ENCODE data around the gene BRD7. TPM values are rescaled to one million over a fixed set of nuclear protein-coding genes. Genes with fewer than 3 reads are reported as not detected.
A peak's percentile ranks its signal among the peaks of the same experiment; 100 is the strongest.

Gene BRD7
- total and polyA plus RNA-seq, 4 donors: 37.7 to 90.2 (median 58.8) TPM

DNA sequence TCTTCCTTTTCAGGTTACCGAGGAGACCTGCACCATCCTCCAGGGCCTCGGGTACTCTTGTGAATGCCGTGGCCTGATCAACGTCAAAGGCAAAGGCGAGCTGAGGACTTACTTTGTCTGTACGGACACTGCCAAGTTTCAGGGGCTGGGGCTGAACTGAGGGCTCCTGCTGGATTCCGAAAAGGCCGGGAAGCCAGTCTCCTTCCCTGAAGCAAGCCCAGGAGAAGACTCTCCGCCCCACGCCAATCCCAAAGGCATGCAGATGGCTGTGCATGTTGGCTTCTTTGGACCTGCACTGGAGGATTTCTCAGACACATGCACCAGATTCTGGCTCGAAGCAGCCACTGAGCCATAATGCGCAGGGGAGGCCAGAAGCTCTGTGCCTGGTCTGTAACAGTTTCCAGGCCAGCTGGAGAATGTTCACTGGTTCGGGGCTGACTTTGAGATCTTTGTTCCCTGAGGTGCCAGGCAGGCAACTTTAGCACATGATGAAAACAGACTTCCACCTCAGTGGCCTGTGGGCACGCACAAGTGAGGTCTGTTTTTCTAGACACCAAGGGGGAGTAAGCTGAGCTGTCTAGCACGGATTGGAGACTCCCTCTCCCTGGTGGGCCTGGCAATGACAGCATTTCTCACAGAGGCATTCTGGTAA lies 53.3 kb downstream of the BRD7 start:
- ATAC-seq (ENCODE audit: low FRiP score) (no peak), DNase-seq (peak; percentile 52 to 64)
- H3K4me1 ChIP-seq (ENCODE audit: control insufficient read depth in 1 of 2, insufficient read depth in 2 of 2, low read length in 2 of 2): no peaks in the 10 kb centered on the region
- intact Hi-C loops (cut with DNase I): no loop called here
- H3K27me3 ChIP-seq (ENCODE audit: control insufficient read depth in 1 of 2, insufficient read depth in 2 of 2, low read length in 1 of 2): no peaks in the 10 kb centered on the region
- 73 to 79% methylated on average over 15 of the region's 15 CpGs for WGBS, 2 donors
- H3K4me3 ChIP-seq (ENCODE audit: low read length in 2 of 2): no peak overlapping the region
- no peaks in the 10 kb centered on the region for H3K9me3 ChIP-seq (ENCODE audit: control insufficient read depth, low read length)
- H3K36me3 ChIP-seq (ENCODE audit: control insufficient read depth in 1 of 2, insufficient read depth in 2 of 2, low read length in 1 of 2): peaks cover 7% of the 10 kb centered on the region in 2 donors
- no peak overlapping the region for H3K27ac ChIP-seq (ENCODE audit: low read depth in 1 of 2, low read length in 2 of 2)

DNA sequence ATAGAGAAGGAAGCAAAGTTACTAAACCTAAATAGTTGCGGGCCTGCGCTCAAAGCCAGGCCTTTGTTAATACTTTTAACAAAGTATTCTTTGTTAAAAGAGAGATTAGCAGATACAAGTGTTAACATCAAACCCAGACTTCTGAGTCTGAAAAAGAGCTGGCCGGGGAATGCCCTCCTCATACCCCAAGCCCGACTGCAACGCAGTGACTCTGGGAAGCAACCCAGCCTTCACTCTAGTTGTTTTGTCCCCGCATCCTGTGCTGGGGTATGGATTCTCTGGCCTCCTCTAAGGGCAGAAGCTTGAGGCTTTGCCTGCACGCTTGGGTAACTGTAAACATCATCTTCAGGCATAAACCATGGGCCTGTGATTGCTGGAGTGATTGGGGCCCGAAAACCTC lies 54.1 kb downstream of the BRD7 start:
- H3K9me3 ChIP-seq (ENCODE audit: control insufficient read depth, low read length): no peaks in the 10 kb centered on the region
- 86 to 90% methylated on average over 8 of the region's 8 CpGs for WGBS, 2 donors
- intact Hi-C loops (cut with DNase I): no loop called here
- H3K27ac ChIP-seq (ENCODE audit: low read depth in 1 of 2, low read length in 2 of 2): no peak overlapping the region
- H3K4me1 ChIP-seq (ENCODE audit: control insufficient read depth in 1 of 2, insufficient read depth in 2 of 2, low read length in 2 of 2): no peaks in the 10 kb centered on the region
- ATAC-seq (ENCODE audit: low FRiP score): no peak
- no peak for DNase-seq
- H3K27me3 ChIP-seq (ENCODE audit: control insufficient read depth in 1 of 2, insufficient read depth in 2 of 2, low read length in 1 of 2): no peaks in the 10 kb centered on the region
- peaks cover 3 to 4% of the 10 kb centered on the region in 2 donors for H3K36me3 ChIP-seq (ENCODE audit: control insufficient read depth in 1 of 2, insufficient read depth in 2 of 2, low read length in 1 of 2)
- H3K4me3 ChIP-seq (ENCODE audit: low read length in 2 of 2): no peak overlapping the region

DNA sequence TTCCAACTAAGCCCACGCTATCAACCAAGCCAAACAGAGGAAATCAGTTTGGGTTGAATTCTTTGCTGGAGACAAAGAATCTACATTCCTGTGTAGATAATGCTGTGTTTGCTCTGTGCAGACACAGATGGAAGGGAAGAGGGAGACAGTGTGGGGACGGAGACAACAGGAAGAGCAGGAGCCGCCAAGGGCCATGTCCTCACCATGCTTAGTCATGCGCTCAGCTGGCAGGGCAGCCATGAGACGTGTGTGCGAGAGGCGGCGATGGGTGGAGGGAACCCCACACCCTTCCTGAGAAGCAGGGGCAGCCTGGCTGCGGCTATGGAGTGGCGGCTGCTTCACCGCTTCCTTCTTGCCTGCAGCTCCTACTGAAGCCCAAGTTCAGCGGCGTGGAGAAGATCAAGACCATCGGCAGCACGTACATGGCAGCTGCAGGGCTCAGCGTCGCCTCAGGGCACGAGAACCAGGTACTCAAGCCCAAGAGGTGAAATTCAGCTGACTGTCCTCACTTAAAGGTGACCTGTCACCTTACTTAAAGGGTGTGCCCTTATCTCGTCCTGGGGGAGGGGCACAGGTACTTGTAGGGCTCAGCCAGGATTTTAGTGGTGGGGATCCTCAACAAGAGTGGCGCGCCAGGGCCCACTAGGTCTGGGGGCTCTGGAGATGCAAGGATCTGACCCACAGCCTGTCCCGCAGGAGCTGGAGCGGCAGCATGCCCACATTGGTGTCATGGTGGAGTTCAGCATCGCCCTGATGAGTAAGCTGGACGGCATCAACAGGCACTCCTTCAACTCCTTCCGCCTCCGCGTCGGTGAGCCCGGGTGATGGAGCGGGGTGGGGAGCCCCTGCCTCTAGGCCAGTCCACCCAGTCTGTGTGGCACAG lies 55.0 kb downstream of the BRD7 start:
- intact Hi-C loops (cut with DNase I): no loop called here
- DNase-seq: peak; percentile 85 to 92
- H3K4me1 ChIP-seq (ENCODE audit: control insufficient read depth in 1 of 2, insufficient read depth in 2 of 2, low read length in 2 of 2): no peaks in the 10 kb centered on the region
- peak; percentile 47 for ATAC-seq (ENCODE audit: low FRiP score)
- no peaks in the 10 kb centered on the region for H3K9me3 ChIP-seq (ENCODE audit: control insufficient read depth, low read length)
- H3K27me3 ChIP-seq (ENCODE audit: control insufficient read depth in 1 of 2, insufficient read depth in 2 of 2, low read length in 1 of 2): no peaks in the 10 kb centered on the region
- 88 to 89% methylated on average over 31 of the region's 31 CpGs for WGBS, 2 donors
- H3K4me3 ChIP-seq (ENCODE audit: low read length in 2 of 2): no peak overlapping the region
- no peak overlapping the region for H3K27ac ChIP-seq (ENCODE audit: low read depth in 1 of 2, low read length in 2 of 2)
- H3K36me3 ChIP-seq (ENCODE audit: control insufficient read depth in 1 of 2, insufficient read depth in 2 of 2, low read length in 1 of 2): peaks cover 3 to 4% of the 10 kb centered on the region in 2 donors

DNA sequence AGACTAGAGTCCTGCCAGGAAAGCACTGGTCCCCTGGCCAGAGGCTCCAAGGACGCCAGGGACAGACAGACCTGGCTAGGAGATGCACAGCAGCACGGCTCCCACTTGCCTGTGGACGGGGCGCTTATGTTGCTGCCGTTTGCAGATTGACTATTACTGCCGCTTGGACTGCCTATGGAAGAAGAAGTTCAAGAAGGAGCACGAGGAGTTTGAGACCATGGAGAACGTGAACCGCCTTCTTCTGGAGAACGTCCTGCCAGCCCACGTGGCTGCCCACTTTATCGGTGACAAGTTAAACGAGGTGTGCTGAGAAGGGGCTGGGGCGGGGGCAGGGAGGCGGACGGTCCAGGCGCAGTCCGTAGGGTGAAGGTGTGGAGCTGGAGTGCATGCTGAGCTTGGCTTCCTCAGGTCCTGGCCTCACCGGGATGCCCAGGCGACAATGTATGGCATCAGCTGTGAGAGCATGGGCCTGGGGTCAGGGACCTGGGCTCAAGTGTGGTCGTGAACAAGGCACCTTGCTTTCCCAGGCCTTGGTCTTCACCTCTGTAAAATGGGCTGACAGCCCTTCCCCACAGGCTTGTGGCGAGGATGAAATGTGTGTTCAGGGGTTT lies 56.8 kb downstream of the BRD7 start:
- no peak for ATAC-seq (ENCODE audit: low FRiP score)
- DNase-seq: peak in 1 of 2 donors; percentile 71
- Histone ChIP-seq H3K36me3 (ENCODE audit: control insufficient read depth in 1 of 2, insufficient read depth in 2 of 2, low read length in 1 of 2) (peaks cover 0 to 4% of the 10 kb centered on the region in 2 donors), H3K27me3 (ENCODE audit: control insufficient read depth in 1 of 2, insufficient read depth in 2 of 2, low read length in 1 of 2) (no peaks in the 10 kb centered on the region), H3K4me3 (ENCODE audit: low read length in 2 of 2) (no peak overlapping the region), H3K9me3 (ENCODE audit: control insufficient read depth, low read length) (no peaks in the 10 kb centered on the region), H3K4me1 (ENCODE audit: control insufficient read depth in 1 of 2, insufficient read depth in 2 of 2, low read length in 2 of 2) (no peaks in the 10 kb centered on the region), H3K27ac (ENCODE audit: low read depth in 1 of 2, low read length in 2 of 2) (no peak overlapping the region)
- WGBS, 2 donors: 85 to 86% methylated on average over 22 of the region's 22 CpGs
- intact Hi-C loops (cut with DNase I): no loop called here

DNA sequence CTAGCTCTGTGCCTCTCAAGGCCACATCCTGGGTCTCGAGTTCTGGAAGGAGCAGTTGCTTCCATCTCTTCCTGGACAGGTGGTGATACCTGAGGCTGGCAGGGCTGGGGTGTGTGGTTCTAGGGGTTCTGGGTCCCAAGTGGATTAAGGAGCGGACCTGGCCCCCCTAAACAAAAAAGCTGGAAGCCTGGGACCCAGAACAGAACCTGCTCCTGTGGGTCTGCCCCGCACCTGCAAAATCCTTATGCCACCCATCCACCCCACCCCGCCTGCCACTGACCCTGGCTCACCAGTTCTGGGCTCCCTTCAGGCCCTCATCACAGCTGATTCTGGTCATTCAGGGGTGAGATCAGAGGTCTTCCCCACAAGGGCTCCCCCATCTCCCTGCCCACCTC lies 57.7 kb downstream of the BRD7 start:
- Histone ChIP-seq H3K36me3 (ENCODE audit: control insufficient read depth in 1 of 2, insufficient read depth in 2 of 2, low read length in 1 of 2) (peaks cover 0 to 3% of the 10 kb centered on the region in 2 donors), H3K27ac (ENCODE audit: low read depth in 1 of 2, low read length in 2 of 2) (no peak overlapping the region), H3K27me3 (ENCODE audit: control insufficient read depth in 1 of 2, insufficient read depth in 2 of 2, low read length in 1 of 2) (no peaks in the 10 kb centered on the region), H3K4me3 (ENCODE audit: low read length in 2 of 2) (no peak overlapping the region), H3K4me1 (ENCODE audit: control insufficient read depth in 1 of 2, insufficient read depth in 2 of 2, low read length in 2 of 2) (no peaks in the 10 kb centered on the region), H3K9me3 (ENCODE audit: control insufficient read depth, low read length) (no peaks in the 10 kb centered on the region)
- intact Hi-C loops (cut with DNase I): no loop called here
- no peak for ATAC-seq (ENCODE audit: low FRiP score)
- peak in 1 of 2 donors; percentile 56 for DNase-seq
- WGBS, 2 donors: 93% methylated on average over 4 of the region's 4 CpGs

DNA sequence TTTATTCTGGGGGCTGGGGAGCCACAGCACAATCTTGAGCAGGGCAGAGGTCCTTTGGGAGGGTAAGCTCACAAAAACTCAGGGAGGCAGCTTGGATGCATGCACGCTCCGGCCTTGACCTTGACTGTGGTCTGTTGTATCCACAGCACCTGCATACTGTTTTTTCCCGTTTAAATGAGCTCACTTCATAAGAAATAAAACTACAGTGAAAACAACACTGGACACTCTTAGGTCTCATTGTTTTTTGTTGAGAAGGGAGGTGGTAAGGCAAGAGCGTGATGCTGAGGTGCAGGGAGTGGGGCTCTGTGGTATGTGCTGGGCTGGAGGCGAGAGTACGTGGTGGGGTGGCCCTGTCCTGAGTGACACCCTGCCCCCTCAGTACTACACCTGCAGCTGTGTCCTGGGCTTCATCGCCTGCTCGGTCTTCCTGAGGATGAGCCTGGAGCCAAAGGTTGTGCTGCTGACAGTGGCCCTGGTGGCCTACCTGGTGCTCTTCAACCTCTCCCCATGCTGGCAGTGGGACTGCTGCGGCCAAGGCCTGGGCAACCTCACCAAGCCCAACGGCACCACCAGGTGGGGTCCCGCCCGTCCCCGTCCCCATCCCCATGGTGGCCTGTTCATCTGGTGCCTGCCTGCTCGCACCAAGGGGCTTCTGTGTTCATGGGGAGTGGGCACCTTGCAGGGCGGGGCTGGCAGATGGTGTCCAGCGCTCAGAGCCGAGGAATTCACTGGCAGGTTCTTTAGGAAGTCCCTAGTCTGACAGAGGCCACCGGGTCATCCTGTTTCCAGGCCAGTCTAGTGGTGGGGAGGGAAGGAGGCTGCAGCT lies 58.3 kb downstream of the BRD7 start:
- no peaks in the 10 kb centered on the region for H3K9me3 ChIP-seq (ENCODE audit: control insufficient read depth, low read length)

DNA sequence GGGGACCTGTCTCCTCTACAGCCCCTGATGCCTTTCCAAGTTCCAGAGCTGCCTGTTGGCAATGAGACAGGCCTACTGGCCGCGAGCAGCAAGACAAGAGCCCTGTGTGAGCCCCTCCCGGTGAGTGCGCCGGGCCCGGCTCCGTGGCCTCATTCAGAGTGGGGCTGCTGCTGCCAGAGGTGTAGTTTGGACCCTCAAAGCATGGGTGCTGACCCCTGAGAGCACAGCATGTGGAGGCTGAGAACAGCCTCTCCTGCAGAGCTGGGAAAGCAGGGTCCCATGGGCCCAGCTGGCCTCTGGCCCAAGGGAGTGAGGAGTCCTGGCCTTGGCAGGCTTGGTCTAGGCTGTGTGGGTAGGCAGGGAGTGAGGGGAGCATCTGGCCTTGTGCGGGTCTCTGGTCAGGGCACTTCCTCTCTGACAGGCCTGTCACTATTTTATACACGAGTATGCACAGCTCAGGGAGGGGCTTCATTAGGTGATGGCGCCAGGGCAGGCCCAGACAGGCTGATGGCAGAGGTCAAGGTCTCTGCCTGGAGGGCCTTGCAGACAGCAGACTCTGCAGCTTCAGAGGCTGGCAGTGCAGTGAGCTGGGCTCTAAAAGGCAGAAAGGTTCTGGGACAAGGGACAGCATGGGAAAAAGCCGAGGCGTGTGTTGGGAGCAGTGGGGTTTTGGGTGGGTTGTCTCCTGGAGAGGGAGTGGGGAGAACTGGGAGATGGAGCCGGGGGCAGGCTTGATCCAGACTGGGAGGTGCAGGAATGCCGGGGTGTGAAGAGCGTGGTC lies 59.1 kb downstream of the BRD7 start:
- Histone ChIP-seq H3K9me3 (ENCODE audit: control insufficient read depth, low read length) (no peaks in the 10 kb centered on the region), H3K4me3 (ENCODE audit: low read length in 2 of 2) (no peak overlapping the region), H3K4me1 (ENCODE audit: control insufficient read depth in 1 of 2, insufficient read depth in 2 of 2, low read length in 2 of 2) (no peaks in the 10 kb centered on the region), H3K27me3 (ENCODE audit: control insufficient read depth in 1 of 2, insufficient read depth in 2 of 2, low read length in 1 of 2) (no peaks in the 10 kb centered on the region), H3K27ac (ENCODE audit: low read depth in 1 of 2, low read length in 2 of 2) (no peak overlapping the region), H3K36me3 (ENCODE audit: control insufficient read depth in 1 of 2, insufficient read depth in 2 of 2, low read length in 1 of 2) (peaks cover 0 to 2% of the 10 kb centered on the region in 2 donors)
- DNase-seq (peak; percentile 48 to 77), ATAC-seq (ENCODE audit: low FRiP score) (no peak)
- intact Hi-C loops (cut with DNase I): no loop called here
- WGBS, 2 donors: 44% methylated on average over 15 of the region's 15 CpGs

More for the DNA sequence above, 58.3 kb downstream of the BRD7 start:
- no peak overlapping the region for H3K4me3 ChIP-seq (ENCODE audit: low read length in 2 of 2)
- DNase-seq (peak in 1 of 2 donors; percentile 59), ATAC-seq (ENCODE audit: low FRiP score) (no peak)
- 85% methylated on average over 18 of the region's 18 CpGs for WGBS, 2 donors
- intact Hi-C loops (cut with DNase I): no loop called here
- H3K4me1 ChIP-seq (ENCODE audit: control insufficient read depth in 1 of 2, insufficient read depth in 2 of 2, low read length in 2 of 2): no peaks in the 10 kb centered on the region
- no peak overlapping the region for H3K27ac ChIP-seq (ENCODE audit: low read depth in 1 of 2, low read length in 2 of 2)
- peaks cover 0 to 2% of the 10 kb centered on the region in 2 donors for H3K36me3 ChIP-seq (ENCODE audit: control insufficient read depth in 1 of 2, insufficient read depth in 2 of 2, low read length in 1 of 2)
- no peaks in the 10 kb centered on the region for H3K27me3 ChIP-seq (ENCODE audit: control insufficient read depth in 1 of 2, insufficient read depth in 2 of 2, low read length in 1 of 2)

DNA sequence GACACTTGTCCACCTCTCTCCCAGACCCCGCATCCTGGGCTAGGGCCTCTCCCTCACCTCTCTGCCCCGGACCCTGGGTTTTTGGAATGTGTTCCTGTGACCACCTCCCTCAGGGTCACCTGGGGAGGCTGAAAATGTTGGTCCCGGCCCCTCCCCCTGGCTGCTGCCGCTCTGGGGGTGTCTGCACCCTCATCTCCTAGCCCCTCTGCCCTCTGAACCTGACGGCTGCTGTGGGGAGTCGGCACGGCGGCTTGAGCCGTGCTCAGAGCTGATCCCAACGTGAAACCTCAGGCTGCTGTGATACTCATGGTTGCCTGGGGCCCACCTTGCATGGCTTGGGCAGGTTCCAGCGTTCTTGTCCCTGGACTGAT lies 59.6 kb downstream of the BRD7 start:
- ATAC-seq (ENCODE audit: low FRiP score) (no peak), DNase-seq (no peak)
- peaks cover 0 to 2% of the 10 kb centered on the region in 2 donors for H3K36me3 ChIP-seq (ENCODE audit: control insufficient read depth in 1 of 2, insufficient read depth in 2 of 2, low read length in 1 of 2)
- no peak overlapping the region for H3K4me3 ChIP-seq (ENCODE audit: low read length in 2 of 2)
- no peak overlapping the region for H3K27ac ChIP-seq (ENCODE audit: low read depth in 1 of 2, low read length in 2 of 2)
- no peaks in the 10 kb centered on the region for H3K4me1 ChIP-seq (ENCODE audit: control insufficient read depth in 1 of 2, insufficient read depth in 2 of 2, low read length in 2 of 2)
- WGBS, 2 donors: 72 to 77% methylated on average over 11 of the region's 11 CpGs
- intact Hi-C loops (cut with DNase I): no loop called here
- H3K27me3 ChIP-seq (ENCODE audit: control insufficient read depth in 1 of 2, insufficient read depth in 2 of 2, low read length in 1 of 2): no peaks in the 10 kb centered on the region
- no peaks in the 10 kb centered on the region for H3K9me3 ChIP-seq (ENCODE audit: control insufficient read depth, low read length)
